PFSK-1 (cell line): ENCODE results near the gene ITPA.

ENCODE experiments used
- FOXP2 ChIP-seq: optimal IDR thresholded peaks from 2 replicates; pipeline ENCODE3; 2011; ENCODE audit warnings: borderline replicate concordance, control low read depth, inconsistent platforms; ENCODE audit not compliant: insufficient read depth; ENCODE audit errors: extremely low read length, extremely low read depth
- POLR2AphosphoS5 ChIP-seq: IDR thresholded peaks from 2 replicates; pipeline ENCODE4 v1.6.1; 2012; ENCODE audit warnings: low read depth, mild to moderate bottlenecking, control low read depth, low read length, moderate library complexity
- REST ChIP-seq, 2 experiments: IDR thresholded peaks; 2 replicates each; pipeline versions ENCODE4 v1.6.1 to v1.8.0; 2011 to 2012; ENCODE audit warnings: low read depth in 2 of 2, low read length in 2 of 2, control low read depth in 1 of 2, inconsistent platforms in 1 of 2, mild to moderate bottlenecking in 1 of 2, moderate library complexity in 1 of 2; ENCODE audit not compliant: insufficient read depth in 1 of 2
- SIN3A ChIP-seq: IDR thresholded peaks from 2 replicates; pipeline ENCODE4 v1.6.1; 2012; ENCODE audit warnings: mild to moderate bottlenecking, low read length, moderate library complexity, borderline replicate concordance; ENCODE audit not compliant: insufficient read depth
- TAF1 ChIP-seq: IDR thresholded peaks from 2 replicates; pipeline ENCODE4 v1.6.1; 2012; ENCODE audit warnings: low read length, control low read depth, borderline replicate concordance; ENCODE audit not compliant: insufficient read depth

ITPA gene

GRCh38 chr20:3194617-3195280 lies 14.5 kb upstream of the ITPA start:
- TF ChIP-seq SIN3A (no peak), REST (IDR thresholded peaks at IDR 0.05; ENCODE audit: insufficient read depth in 1 of 2, low read depth in 2 of 2, low read length in 2 of 2) (no peak), FOXP2 (no peak), POLR2AphosphoS5 (no peak), TAF1 (no peak)

GRCh38 chr20:3195590-3196237 lies 13.6 kb upstream of the ITPA start:
- TF ChIP-seq POLR2AphosphoS5 (no peak), SIN3A (no peak), REST (IDR thresholded peaks at IDR 0.05; ENCODE audit: insufficient read depth in 1 of 2, low read depth in 2 of 2, low read length in 2 of 2) (no peak), FOXP2 (no peak), TAF1 (no peak)

DNA sequence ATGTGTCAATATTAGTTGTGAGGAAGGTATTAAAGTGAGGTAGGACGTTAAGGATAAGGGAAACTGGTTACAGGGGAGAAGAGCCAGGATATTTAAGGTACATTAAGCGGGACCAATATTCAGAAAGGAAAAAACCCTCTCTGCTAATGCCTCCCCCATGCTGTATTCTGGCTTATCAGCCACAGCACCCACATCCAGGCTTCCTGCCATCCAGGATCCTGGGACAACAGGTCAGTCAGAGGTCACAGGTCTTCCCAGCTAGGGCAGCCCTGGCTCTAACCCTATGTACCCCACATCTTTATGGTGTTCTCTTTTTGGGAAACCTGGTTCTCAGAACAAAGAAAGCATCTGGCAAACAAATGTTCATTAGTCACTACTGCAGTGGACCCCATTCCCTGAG lies 10.1 kb upstream of the ITPA start:
- TF ChIP-seq FOXP2 (no peak), TAF1 (no peak), REST (IDR thresholded peaks at IDR 0.05; ENCODE audit: insufficient read depth in 1 of 2, low read depth in 2 of 2, low read length in 2 of 2) (no peak), SIN3A (no peak), POLR2AphosphoS5 (no peak)

DNA sequence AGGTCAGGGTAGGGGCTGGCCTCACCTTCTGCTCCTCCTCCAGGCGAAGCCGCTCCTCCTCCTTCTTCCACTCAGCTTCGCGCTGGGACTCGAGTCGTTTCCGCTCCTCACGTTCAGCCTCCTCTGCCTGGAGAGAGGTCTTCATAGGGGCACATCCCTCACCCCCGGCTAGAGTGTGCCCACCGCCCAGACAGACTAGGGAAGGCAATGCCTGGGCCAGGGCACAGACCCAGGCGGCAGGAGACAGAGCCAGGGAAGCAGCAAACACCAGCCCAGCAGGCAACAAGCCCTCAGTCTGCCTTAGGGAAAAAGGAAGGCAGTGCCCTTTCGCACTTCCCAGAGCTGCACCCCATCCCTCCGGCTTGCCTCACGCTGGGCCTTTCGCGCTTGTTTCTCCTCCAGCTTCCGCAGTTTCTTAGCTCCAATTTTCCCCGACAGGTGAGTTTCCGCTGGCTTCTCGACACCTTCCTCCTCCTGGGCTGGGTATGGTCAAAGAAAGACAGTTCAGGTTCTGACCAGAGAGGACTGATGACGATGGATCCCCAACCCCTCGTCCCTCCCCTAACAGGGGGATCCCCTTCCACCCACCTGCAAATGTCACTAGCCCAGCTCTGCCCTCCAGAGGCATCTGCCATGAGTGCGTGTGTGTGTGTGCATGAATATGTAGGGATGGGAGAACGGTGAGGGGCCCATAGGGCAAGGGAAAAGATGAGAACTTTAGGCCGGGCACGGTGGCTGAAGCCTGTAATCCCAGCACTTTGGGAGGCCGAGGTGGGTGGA lies 9.1 kb upstream of the ITPA start:
- no peak for TF ChIP-seq REST (IDR thresholded peaks at IDR 0.05; ENCODE audit: insufficient read depth in 1 of 2, low read depth in 2 of 2, low read length in 2 of 2)
- TF ChIP-seq TAF1, result no peak
- no peak for TF ChIP-seq FOXP2
- no peak for TF ChIP-seq POLR2AphosphoS5
- TF ChIP-seq SIN3A, result no peak

- TF ChIP-seq SIN3A, result no peak
- no peak for TF ChIP-seq TAF1
- no peak for TF ChIP-seq POLR2AphosphoS5
- TF ChIP-seq REST (IDR thresholded peaks at IDR 0.05; ENCODE audit: insufficient read depth in 1 of 2, low read depth in 2 of 2, low read length in 2 of 2), result no peak
- no peak for TF ChIP-seq FOXP2
These were observed 6.4 kb upstream of the ITPA start for GRCh38 chr20:3202965-3203314.
